Activated CD4-positive, alpha-beta T cell treated with anti-CD3 and anti-CD28 coated beads, Interleukin-2, Interleukin-4, amounts not matched to agents 100 ng/mL and 50 ng/mL, durations not matched to agents 16 hours and 8 hours (primary cell): ENCODE results near the gene SLC22A24.
"Not testable (repeated sequence)": the region's sequence is repeated elsewhere in the genome, so short reads cannot be mapped to it uniquely, and the experiment has no call there.

Source experiments
- DNase-seq: peaks from one replicate; pipeline ENCODE4 v3.0.0-alpha.2; 2020; ENCODE audit warnings: low spot score

Gene SLC22A24, protein sequence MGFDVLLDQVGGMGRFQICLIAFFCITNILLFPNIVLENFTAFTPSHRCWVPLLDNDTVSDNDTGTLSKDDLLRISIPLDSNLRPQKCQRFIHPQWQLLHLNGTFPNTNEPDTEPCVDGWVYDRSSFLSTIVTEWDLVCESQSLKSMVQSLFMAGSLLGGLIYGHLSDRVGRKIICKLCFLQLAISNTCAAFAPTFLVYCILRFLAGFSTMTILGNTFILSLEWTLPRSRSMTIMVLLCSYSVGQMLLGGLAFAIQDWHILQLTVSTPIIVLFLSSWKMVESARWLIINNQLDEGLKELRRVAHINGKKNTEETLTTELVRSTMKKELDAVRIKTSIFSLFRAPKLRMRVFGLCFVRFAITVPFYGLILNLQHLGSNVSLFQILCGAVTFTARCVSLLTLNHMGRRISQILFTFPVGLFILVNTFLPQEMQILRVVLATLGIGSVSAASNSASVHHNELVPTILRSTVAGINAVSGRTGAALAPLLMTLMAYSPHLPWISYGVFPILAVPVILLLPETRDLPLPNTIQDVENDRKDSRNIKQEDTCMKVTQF

GRCh38 chr11:63144121-63144520 is at the start of gene SLC22A24:
Gene SLC22A24 (minus strand): TSS chr11:63144221. CDS start chr11:63143779, 442 bp downstream.
- no peak for DNase-seq

DNA sequence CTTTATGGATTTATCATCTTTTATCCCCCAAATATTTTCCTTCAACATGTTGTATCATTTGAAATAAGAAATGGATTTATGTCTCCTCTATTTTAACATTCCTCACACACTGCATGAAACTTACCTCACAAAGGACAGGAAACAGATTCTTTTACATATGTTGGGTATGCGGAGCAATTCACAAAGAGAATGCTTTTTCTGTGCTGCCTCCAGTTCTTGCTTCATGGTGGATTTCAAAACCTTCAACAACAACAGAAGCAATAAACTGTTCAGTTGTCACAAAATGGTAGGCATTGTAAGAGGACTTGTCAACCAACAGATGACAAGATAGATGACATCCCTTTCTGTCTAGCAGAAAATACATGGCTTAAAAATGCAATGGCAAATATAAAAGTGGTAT is 36.5 kb upstream of the SLC22A24 start:
- no peak for DNase-seq

DNA sequence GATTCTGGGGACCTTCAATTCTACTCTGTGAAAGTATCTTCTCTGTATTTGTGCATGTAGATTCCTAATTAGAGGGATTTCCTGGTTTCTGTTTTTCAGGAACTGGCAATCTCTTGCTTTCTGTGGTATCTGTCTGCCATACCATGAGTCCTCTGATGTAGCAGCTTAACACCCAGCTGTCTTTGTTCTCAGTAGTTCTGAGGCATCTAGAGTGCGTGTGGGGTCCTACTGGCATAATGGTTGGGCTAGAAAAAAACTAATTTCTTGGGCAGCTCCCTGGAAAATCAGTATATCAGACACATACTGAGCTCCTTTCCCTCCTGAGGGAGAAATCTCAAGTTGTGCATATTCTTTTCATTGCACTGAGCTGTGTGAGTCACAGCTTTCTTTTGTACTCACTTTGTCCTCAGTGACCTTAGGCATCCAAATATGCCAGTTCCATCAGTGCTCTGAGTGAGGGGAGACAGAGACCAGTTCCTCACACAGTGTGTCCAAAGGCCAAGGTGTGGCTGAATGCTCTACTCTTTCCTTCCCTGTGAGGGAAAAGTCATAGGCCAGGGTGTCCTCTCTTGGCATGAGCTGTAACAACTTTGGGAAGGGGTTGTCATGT is 35.5 kb upstream of the SLC22A24 start:
- no peak for DNase-seq

- no peak for DNase-seq
Measured at GRCh38 chr11:63177872-63178271, 33.9 kb upstream of the SLC22A24 start.

DNA sequence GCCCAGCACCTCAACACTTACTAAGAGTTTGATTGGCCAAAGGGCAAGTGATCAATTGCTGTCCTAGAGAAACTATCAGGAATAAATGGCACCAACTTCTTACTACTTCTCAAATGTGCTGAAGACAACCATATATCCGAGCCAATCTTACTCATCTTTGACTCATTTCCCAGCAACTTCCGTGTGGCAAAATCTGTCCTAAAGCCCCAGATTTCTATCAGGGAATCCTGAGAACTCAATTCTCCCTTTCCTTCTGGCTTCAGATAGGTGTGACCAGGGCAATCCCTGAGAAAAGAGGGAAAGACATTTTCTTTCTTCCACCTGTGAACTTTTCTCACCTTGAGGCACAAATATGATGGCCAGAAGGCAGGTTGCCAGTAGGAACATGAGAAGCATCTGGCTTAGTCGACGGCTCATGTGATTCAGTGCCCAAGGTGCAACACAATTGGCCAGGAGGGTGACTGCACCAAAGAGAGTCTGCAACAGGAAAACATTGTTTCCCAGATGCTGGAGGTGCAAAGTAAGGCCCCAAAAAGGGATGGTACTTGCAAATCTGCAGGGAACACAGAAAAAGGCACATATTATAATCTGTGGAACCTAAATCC is 21.8 kb upstream of the SLC22A24 start:
- DNase-seq: no peak

GRCh38 chr11:63155794-63156193 is 11.8 kb upstream of the SLC22A24 start:
- no peak for DNase-seq

DNA sequence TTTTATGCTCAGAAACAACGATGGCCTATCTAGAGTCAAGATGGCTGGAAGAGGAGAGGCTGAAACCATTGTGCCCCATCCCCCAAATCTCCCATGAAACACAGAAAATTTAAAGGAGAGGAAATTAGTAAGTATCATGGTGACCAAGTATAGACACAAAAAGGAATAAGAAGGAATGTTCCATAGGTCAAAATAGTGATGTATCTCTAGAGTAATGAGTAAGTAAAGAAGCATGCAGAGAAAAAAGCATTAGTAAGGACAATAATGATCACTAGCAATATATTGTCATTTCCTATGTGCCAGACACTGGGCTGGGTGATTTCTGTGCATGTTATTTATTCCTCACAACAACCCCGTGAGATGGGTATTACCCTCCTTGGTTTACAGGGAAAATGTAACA is 2.6 kb upstream of the SLC22A24 start:
- no peak for DNase-seq

DNA sequence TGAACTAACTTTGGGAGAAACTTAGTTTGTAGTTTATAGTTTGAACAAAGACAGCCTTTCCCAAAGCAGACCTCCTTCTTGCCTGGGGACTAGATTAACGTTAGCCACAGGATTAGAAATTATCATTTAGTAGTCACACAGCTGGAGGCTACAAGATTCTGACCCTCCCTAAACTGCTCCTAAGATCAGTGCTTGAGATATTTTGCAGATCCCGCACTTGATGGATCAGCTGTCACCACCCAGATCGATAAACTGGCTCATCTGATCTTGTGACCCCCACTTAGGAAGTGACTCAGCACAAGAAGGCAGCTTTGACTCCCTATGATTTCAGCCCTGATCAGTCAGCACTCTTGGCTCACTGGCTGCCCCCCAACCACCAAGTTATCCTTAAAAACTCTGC is 1.6 kb downstream of the SLC22A24 start:
- no peak for DNase-seq

GRCh38 chr11:63132985-63133775 is 10.8 kb downstream of the SLC22A24 start:
- DNase-seq: no peak

DNA sequence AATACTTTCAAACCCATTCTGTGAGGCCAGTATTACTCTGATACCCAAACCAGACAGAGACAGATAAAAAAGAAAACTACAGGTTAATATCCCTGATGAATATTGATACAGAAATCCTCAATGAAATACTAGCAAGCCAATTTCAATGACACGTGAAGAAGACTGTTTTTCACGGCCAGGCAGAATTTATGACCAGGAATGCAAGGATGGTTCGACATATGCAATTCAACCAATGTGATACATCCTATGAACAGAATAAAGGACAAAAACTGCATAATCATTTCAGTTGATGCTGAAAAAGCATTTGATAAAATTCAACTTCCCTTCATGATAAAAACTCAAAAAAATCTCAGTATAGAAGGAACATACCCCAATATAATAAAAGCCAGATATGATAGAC is 44.5 kb downstream of the SLC22A24 start:
- no peak for DNase-seq

DNA sequence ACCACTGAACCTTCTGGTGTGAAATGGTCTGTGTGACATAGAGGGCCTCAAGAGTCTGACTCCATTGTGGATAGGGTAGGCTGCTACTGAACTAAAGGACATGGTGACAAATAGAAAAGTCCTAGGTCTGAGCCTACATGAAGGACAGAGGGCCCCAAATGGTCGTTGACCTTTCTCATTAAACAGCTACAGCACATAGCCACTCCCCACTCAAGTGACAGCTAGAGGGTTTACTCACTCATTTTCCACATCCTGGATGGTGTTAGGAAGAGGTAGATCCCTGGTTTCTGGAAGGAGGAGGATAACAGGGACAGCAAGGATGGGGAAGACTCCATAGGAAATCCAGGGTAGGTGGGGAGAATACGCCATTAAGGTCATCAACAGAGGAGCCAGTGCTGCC is 63.3 kb downstream of the SLC22A24 start:
- no peak for DNase-seq

GRCh38 chr11:63046203-63046602 is 97.8 kb downstream of the SLC22A24 start:
- not testable (repeated sequence) for DNase-seq

- no peak for DNase-seq
Measured at GRCh38 chr11:63042596-63042995, 101.4 kb downstream of the SLC22A24 start.

GRCh38 chr11:63032457-63032856 is 111.6 kb downstream of the SLC22A24 start:
- no peak for DNase-seq
